ENCODE data around the gene WNK2. TPM values are rescaled to one million over a fixed set of nuclear protein-coding genes. Genes with fewer than 3 reads are reported as not detected.

WNK2 gene
- total RNA-seq, 1 experiment from 2014 or later = 69.4 TPM

DNA sequence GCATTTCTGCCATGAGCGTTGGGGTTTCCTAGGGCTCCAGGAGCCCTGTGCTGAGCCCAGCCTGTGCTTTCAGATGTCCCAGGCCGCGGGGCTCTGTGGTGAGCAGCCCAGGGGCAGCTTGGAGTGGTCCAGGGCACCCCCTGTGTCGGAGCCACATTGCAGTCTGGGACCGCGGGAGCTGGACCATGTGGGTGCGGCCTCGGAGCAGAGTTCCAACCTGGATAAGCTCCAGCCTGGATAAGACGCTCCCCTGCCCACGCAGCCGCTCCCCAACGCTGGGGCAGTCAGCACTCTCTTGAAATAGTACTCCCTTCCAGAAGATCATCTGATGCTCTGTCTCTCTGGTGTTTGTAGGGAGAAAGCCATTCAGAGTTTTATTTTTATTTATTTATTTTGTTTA is 111.1 kb downstream of the WNK2 start:
- H3K23ac ChIP-seq (ENCODE audit: insufficient read length, low read depth, low read length) = no peak overlapping the region

More for the DNA sequence above, 111.1 kb downstream of the WNK2 start:
- Histone ChIP-seq H3K4me2 (ENCODE audit: insufficient read depth, insufficient read length, low read length) (no peak overlapping the region), H3K79me1 (ENCODE audit: insufficient read depth, low read depth, low read length, poor library complexity, severe bottlenecking) (no peaks in the 10 kb centered on the region), H3K27ac (ENCODE audit: insufficient read length, low read depth, low read length) (no peak overlapping the region), H3K9ac (ENCODE audit: extremely low read depth, insufficient read length, low read length) (no peak overlapping the region), H2BK12ac (ENCODE audit: insufficient read length, low read depth, low read length) (no peak overlapping the region), H2BK15ac (ENCODE audit: low read depth, low read length) (no peak overlapping the region), H3K14ac (ENCODE audit: insufficient read depth, low read length) (no peak overlapping the region), H2AK5ac (ENCODE audit: insufficient read length, low read length) (no peak overlapping the region), H3K4me1 (ENCODE audit: insufficient read depth, low read length) (no peaks in the 10 kb centered on the region), H2BK20ac (ENCODE audit: low read depth, low read length, poor library complexity, severe bottlenecking) (no peak overlapping the region), H3K18ac (ENCODE audit: insufficient read length, low read depth, low read length) (no peak overlapping the region), H3K79me2 (ENCODE audit: insufficient read depth, low read length) (no peaks in the 10 kb centered on the region), H3T11ph (ENCODE audit: low read length) (no peak overlapping the region), H3K56ac (ENCODE audit: insufficient read length, low read depth, low read length) (no peak overlapping the region), H2AFZ (ENCODE audit: low read length) (no peak overlapping the region), H3K23me2 (ENCODE audit: insufficient read length, low read depth, low read length, poor library complexity, severe bottlenecking) (no peaks in the 10 kb centered on the region), H3K4ac (ENCODE audit: low read depth, low read length) (no peak overlapping the region), H2BK5ac (ENCODE audit: insufficient read length, low read length) (no peak overlapping the region), H3K9me3 (ENCODE audit: control insufficient read depth, low read depth, low read length) (no peaks in the 10 kb centered on the region), H2BK120ac (ENCODE audit: low read depth, low read length, poor library complexity, severe bottlenecking) (no peak overlapping the region), H4K20me1 (ENCODE audit: control insufficient read depth, insufficient read depth, insufficient read length) (peaks cover 2% of the 10 kb centered on the region), H4K5ac (ENCODE audit: insufficient read length, low read depth, low read length) (no peak overlapping the region), H4K91ac (ENCODE audit: insufficient read length, low read depth, low read length) (no peak overlapping the region), H3K27me3 (ENCODE audit: insufficient read depth, low read length) (no peaks in the 10 kb centered on the region), H4K8ac (replicated peaks; ENCODE audit: insufficient read length, low read depth, low read length) (no peak overlapping the region)
- WGBS (ENCODE audit: extremely low coverage, insufficient read length, low lambda C conversion rate) = no CpG with 5 or more reads among the region's 12 CpGs
- TF ChIP-seq, protein P1, sequence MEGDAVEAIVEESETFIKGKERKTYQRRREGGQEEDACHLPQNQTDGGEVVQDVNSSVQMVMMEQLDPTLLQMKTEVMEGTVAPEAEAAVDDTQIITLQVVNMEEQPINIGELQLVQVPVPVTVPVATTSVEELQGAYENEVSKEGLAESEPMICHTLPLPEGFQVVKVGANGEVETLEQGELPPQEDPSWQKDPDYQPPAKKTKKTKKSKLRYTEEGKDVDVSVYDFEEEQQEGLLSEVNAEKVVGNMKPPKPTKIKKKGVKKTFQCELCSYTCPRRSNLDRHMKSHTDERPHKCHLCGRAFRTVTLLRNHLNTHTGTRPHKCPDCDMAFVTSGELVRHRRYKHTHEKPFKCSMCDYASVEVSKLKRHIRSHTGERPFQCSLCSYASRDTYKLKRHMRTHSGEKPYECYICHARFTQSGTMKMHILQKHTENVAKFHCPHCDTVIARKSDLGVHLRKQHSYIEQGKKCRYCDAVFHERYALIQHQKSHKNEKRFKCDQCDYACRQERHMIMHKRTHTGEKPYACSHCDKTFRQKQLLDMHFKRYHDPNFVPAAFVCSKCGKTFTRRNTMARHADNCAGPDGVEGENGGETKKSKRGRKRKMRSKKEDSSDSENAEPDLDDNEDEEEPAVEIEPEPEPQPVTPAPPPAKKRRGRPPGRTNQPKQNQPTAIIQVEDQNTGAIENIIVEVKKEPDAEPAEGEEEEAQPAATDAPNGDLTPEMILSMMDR (conservative IDR thresholded peaks at IDR 0.05) = no peak
- Mint-ChIP-seq H3K4me3 (no peak overlapping the region), H3K4me1 (peaks cover 0 to 9% of the 10 kb centered on the region in 2 experiments; a peak in 2 of 4 replicates), H3K27ac (no peak overlapping the region), H3K9me3 (no peaks in the 10 kb centered on the region), H3K36me3 (ENCODE audit: insufficient read depth in 1 of 3, low read depth in 3 of 3) (peaks cover 0 to 10% (median 8%) of the 10 kb centered on the region in 3 experiments; a peak in 5 of 7 replicates), H3K27me3 (ENCODE audit: low read depth) (no peaks in the 10 kb centered on the region)
- peak; percentile 29 for DNase-seq

Data from H9 (cell line).